DND-41 (cell line): Measurements from ENCODE around the gene DHDDS.

ENCODE experiments used
- ATAC-seq: fragments of 200-7000 bp; cut with Tn5 transposase; 3 replicates; pipeline ENCODE4 v1.9.1; 2021; ENCODE audit warnings: low read depth; ENCODE audit not compliant: insufficient read depth
- DNase-seq: peaks from one replicate; pipeline ENCODE4 v3.0.0-alpha.2; 2020
- H2AFZ ChIP-seq: 2 replicates; pipeline ENCODE4 v1.6.0; 2012; ENCODE audit warnings: low read depth, low read length
- H3K27ac ChIP-seq: 2 replicates; pipeline ENCODE4 v1.5.1; 2012; ENCODE audit warnings: low read length, inconsistent platforms
- H3K27me3 ChIP-seq: fragments of 200-600 bp; sonication (generic); 2 replicates; pipeline ENCODE4 v1.6.0; 2012; ENCODE audit warnings: low read length, mild to moderate bottlenecking, inconsistent platforms; ENCODE audit not compliant: insufficient read depth, poor library complexity
- H3K36me3 ChIP-seq: 2 replicates; pipeline ENCODE4 v1.5.1; 2012; ENCODE audit warnings: low read length, inconsistent platforms; ENCODE audit not compliant: insufficient read depth
- H3K4me1 ChIP-seq: 2 replicates; pipeline ENCODE4 v1.5.1; 2012; ENCODE audit warnings: mild to moderate bottlenecking, low read length; ENCODE audit not compliant: insufficient read depth
- H3K4me2 ChIP-seq: 2 replicates; pipeline ENCODE4 v1.6.0; 2012; ENCODE audit warnings: mild to moderate bottlenecking, moderate library complexity, low read length, inconsistent platforms; ENCODE audit not compliant: insufficient read depth
- H3K4me3 ChIP-seq, 2 experiments: fragments of 200-600 bp in 1 of 2; shearing (Covaris generic) in 1 of 2; 2 replicates each; pipeline ENCODE4 v1.5.1; 2012 to 2016; ENCODE audit warnings: inconsistent platforms in 2 of 2, low read length in 2 of 2, mild to moderate bottlenecking in 2 of 2, low read depth in 1 of 2, moderate library complexity in 1 of 2
- H3K79me2 ChIP-seq: 2 replicates; pipeline ENCODE4 v1.6.0; 2012; ENCODE audit warnings: low read length, inconsistent platforms; ENCODE audit not compliant: insufficient read depth
- H3K9ac ChIP-seq: 2 replicates; pipeline ENCODE4 v1.6.0; 2012; ENCODE audit warnings: low read depth, mild to moderate bottlenecking, inconsistent platforms, low read length, moderate library complexity
- H3K9me3 ChIP-seq: 2 replicates; pipeline ENCODE4 v1.5.1; 2012; ENCODE audit warnings: low read length, moderate library complexity, mild to moderate bottlenecking, inconsistent platforms; ENCODE audit not compliant: insufficient read depth, severe bottlenecking
- H4K20me1 ChIP-seq: 2 replicates; pipeline ENCODE4 v1.6.0; 2012; ENCODE audit warnings: low read length; ENCODE audit not compliant: insufficient read depth
- EZH2 ChIP-seq: IDR thresholded peaks from 3 replicates; pipeline ENCODE4 v1.6.1; 2012; ENCODE audit warnings: borderline replicate concordance, low read depth, mild to moderate bottlenecking, moderate library complexity, low read length, inconsistent platforms; ENCODE audit not compliant: severe bottlenecking
- TF ChIP-seq, protein P1 (sequence below): IDR thresholded peaks from 2 replicates; pipeline ENCODE4 v1.5.1; 2012; ENCODE audit warnings: borderline replicate concordance, low read length, moderate library complexity, mild to moderate bottlenecking; ENCODE audit not compliant: poor library complexity, severe bottlenecking; ENCODE audit errors: extremely low read depth

DHDDS gene

GRCh38 chr1:26470878-26471497, 38.9 kb downstream of the DHDDS start:
- ATAC-seq = no peak
- peak overlapping the region; percentile 69 for H2AFZ ChIP-seq
- peaks cover 48% of the 10 kb centered on the region for H3K4me1 ChIP-seq
- H3K27me3 ChIP-seq = no peaks in the 10 kb centered on the region
- peaks cover 38% of the 10 kb centered on the region for H4K20me1 ChIP-seq
- H3K36me3 ChIP-seq = peaks cover 59% of the 10 kb centered on the region
- no peak for DNase-seq
- peaks cover 47% of the 10 kb centered on the region for H3K79me2 ChIP-seq
- H3K9me3 ChIP-seq = no peaks in the 10 kb centered on the region
- peak overlapping the region; percentile 90 for H3K27ac ChIP-seq
- no peak for TF ChIP-seq EZH2
- TF ChIP-seq, protein P1, sequence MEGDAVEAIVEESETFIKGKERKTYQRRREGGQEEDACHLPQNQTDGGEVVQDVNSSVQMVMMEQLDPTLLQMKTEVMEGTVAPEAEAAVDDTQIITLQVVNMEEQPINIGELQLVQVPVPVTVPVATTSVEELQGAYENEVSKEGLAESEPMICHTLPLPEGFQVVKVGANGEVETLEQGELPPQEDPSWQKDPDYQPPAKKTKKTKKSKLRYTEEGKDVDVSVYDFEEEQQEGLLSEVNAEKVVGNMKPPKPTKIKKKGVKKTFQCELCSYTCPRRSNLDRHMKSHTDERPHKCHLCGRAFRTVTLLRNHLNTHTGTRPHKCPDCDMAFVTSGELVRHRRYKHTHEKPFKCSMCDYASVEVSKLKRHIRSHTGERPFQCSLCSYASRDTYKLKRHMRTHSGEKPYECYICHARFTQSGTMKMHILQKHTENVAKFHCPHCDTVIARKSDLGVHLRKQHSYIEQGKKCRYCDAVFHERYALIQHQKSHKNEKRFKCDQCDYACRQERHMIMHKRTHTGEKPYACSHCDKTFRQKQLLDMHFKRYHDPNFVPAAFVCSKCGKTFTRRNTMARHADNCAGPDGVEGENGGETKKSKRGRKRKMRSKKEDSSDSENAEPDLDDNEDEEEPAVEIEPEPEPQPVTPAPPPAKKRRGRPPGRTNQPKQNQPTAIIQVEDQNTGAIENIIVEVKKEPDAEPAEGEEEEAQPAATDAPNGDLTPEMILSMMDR = no peak
- H3K4me2 ChIP-seq = peak overlapping the region; percentile 83
- H3K4me3 ChIP-seq = peak overlapping the region; percentile 44 to 72; a peak in 3 of 4 replicates
- peak overlapping the region; percentile 100 for H3K9ac ChIP-seq

DNA sequence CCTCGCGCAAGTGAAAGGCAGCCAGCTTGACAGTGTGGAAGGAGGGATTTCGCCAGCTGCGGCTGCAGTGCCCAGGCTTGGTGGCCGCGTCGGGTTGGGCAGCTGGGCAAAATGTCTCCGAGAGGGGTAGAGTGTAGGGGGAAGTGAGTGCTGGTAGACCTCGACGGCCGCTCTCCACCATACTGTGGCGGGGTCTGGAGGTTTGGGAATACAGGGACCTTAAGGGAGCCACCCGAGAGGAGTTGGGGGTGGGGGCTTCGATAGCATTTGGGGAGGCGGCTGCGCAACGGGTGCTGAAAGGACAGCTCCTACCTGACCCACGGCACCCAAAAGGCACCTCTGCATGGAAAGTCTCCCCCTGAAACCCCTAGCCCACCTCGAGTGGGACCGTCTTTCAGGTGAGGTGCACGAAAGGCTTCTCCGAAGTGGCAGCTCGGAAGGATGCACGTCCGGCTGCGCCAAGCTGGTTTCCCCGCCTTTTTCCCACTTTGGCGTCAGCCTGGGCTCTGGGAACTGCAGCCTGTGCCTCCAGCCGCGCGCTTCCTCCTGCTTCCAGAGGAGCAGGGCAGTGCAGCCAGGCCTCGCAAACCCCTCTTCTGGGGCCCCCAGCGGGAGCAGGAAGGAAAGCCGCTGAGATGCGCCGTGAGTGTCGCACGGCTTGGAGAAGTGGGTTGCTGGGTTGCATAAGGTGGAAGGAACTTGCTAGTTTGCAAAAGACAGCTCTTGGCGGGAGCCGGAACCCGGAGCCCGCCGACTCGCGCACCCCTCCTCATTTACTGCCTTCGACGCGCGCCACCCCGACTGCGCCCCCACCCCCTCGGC, 39.6 kb downstream of the DHDDS start:
- ATAC-seq (peak; percentile 46), DNase-seq (peak; percentile 70)
- Histone ChIP-seq H4K20me1 (peaks cover 44% of the 10 kb centered on the region), H2AFZ (peak overlapping the region; percentile 69), H3K27ac (peak overlapping the region; percentile 90), H3K9ac (peak overlapping the region; percentile 100), H3K27me3 (no peaks in the 10 kb centered on the region), H3K36me3 (peaks cover 59% of the 10 kb centered on the region), H3K79me2 (peaks cover 49% of the 10 kb centered on the region), H3K4me2 (peak overlapping the region; percentile 83), H3K4me1 (peaks cover 49% of the 10 kb centered on the region), H3K9me3 (no peaks in the 10 kb centered on the region), H3K4me3 (peak overlapping the region; percentile 44 to 72)
- TF ChIP-seq EZH2 = no peak
- TF ChIP-seq, protein P1 = peak; percentile 4

GRCh38 chr1:26472320-26472900, 40.3 kb downstream of the DHDDS start, which contains the start of gene HMGN2:
Gene HMGN2, plus strand, starts transcription at chr1:26472440. Its CDS starts 173 bp downstream, at chr1:26472613.
- Histone ChIP-seq H3K27me3 (no peaks in the 10 kb centered on the region), H3K4me1 (peaks cover 49% of the 10 kb centered on the region), H3K4me3 (peak within 1 kb of the TSS; percentile 72 to 82), H3K9ac (peak within 1 kb of the TSS; percentile 100), H4K20me1 (peaks cover 48% of the 10 kb centered on the region), H2AFZ (peak within 1 kb of the TSS; percentile 69), H3K9me3 (no peaks in the 10 kb centered on the region), H3K4me2 (peak within 1 kb of the TSS; percentile 83), H3K27ac (peak within 1 kb of the TSS; percentile 97), H3K79me2 (peaks cover 49% of the 10 kb centered on the region), H3K36me3 (peaks cover 59% of the 10 kb centered on the region)
- TF ChIP-seq, protein P1 = no peak
- TF ChIP-seq EZH2 = no peak
- peak; percentile 74 for ATAC-seq
- peak; percentile 96 for DNase-seq
